ENCODE data around the gene PPP2R5B. TPM values are rescaled to one million over a fixed set of nuclear protein-coding genes. Genes with fewer than 3 reads are reported as not detected.

PPP2R5B gene
- total RNA-seq, 1 experiment from 2014 or later = 8.7 TPM

- CTCF ChIA-PET = interaction anchor here (0.7 to 1.0 kb wide), 2 partner anchors 25 to 32 kb away, joined by 3 read pairs; no protein-coding TSS in a partner anchor
- H3K9me3 Mint-ChIP-seq = no peaks in the 10 kb centered on the region
Measured at GRCh38 chr11:64913171-64913727, 11.2 kb upstream of the PPP2R5B start.

GRCh38 chr11:64914123-64914522 lies 10.4 kb upstream of the PPP2R5B start:
- DNase-seq (ENCODE audit: low spot score) = no peak
- Mint-ChIP-seq H3K36me3 (peaks cover 5% of the 10 kb centered on the region; the same call in 1 of the 2 replicates), H3K4me1 (peaks cover 13% of the 10 kb centered on the region), H3K27ac (no peak overlapping the region), H3K27me3 (ENCODE audit: low read depth) (no peaks in the 10 kb centered on the region), H3K9me3 (no peaks in the 10 kb centered on the region), H3K4me3 (no peak overlapping the region)
- CTCF ChIA-PET = no interaction called here
- ATAC-seq = no peak
- POLR2A ChIA-PET = no interaction called here
- TF ChIP-seq TP53 (CRISPR knock-in tag; IDR thresholded peaks at IDR 0.05) = no peak
- TF ChIP-seq ATF6 (CRISPR knock-in tag; IDR thresholded peaks at IDR 0.05) = no peak
- no peak for TF ChIP-seq TEAD4 (CRISPR knock-in tag; IDR thresholded peaks at IDR 0.05)
- TF ChIP-seq ZNF512 (CRISPR knock-in tag; IDR thresholded peaks at IDR 0.05; ENCODE audit: borderline replicate concordance) = no peak
- TF ChIP-seq SMAD4 (CRISPR knock-in tag; IDR thresholded peaks at IDR 0.05) = no peak
- TF ChIP-seq ZNF138 (CRISPR knock-in tag; conservative IDR thresholded peaks at IDR 0.05) = no peak
- TF ChIP-seq ZMAT4 (CRISPR knock-in tag; IDR thresholded peaks at IDR 0.05) = no peak
- TF ChIP-seq HMGXB4 (CRISPR knock-in tag; IDR thresholded peaks at IDR 0.05) = no peak
- TF ChIP-seq ZNF396 (CRISPR knock-in tag; IDR thresholded peaks at IDR 0.05; ENCODE audit: borderline replicate concordance) = no peak
- no peak for TF ChIP-seq IRF1 (CRISPR knock-in tag; IDR thresholded peaks at IDR 0.05)

More at GRCh38 chr11:64913171-64913727, 11.2 kb upstream of the PPP2R5B start:
- no peak for DNase-seq (ENCODE audit: low spot score)
- no peak for ATAC-seq
- POLR2A ChIA-PET = no interaction called here
- Mint-ChIP-seq H3K36me3 (peaks cover 5% of the 10 kb centered on the region; the same call in 1 of the 2 replicates), H3K4me3 (no peak overlapping the region), H3K4me1 (peaks cover 13% of the 10 kb centered on the region), H3K27ac (no peak overlapping the region), H3K27me3 (ENCODE audit: low read depth) (no peaks in the 10 kb centered on the region)
- TF ChIP-seq NFATC4 (CRISPR knock-in tag; IDR thresholded peaks at IDR 0.05) = no peak
- no peak for TF ChIP-seq OVOL2 (CRISPR knock-in tag; IDR thresholded peaks at IDR 0.05; ENCODE audit: borderline replicate concordance)
- TF ChIP-seq GABPB1 (CRISPR knock-in tag; IDR thresholded peaks at IDR 0.05) = no peak
- TF ChIP-seq HMGA2 (CRISPR knock-in tag; IDR thresholded peaks at IDR 0.05) = no peak
- TF ChIP-seq SMAD4 (CRISPR knock-in tag; IDR thresholded peaks at IDR 0.05) = no peak
- TF ChIP-seq EMX1 (CRISPR knock-in tag; IDR thresholded peaks at IDR 0.05) = no peak
- no peak for TF ChIP-seq CBFB (CRISPR knock-in tag; IDR thresholded peaks at IDR 0.05; ENCODE audit: low read depth)
- TF ChIP-seq ZNF416 (CRISPR knock-in tag; IDR thresholded peaks at IDR 0.05) = no peak
- TF ChIP-seq SOX15 (CRISPR knock-in tag; IDR thresholded peaks at IDR 0.05) = no peak
- no peak for TF ChIP-seq NR3C1 (CRISPR knock-in tag; conservative IDR thresholded peaks at IDR 0.05; ENCODE audit: low read depth)
- TF ChIP-seq FOXJ3 (CRISPR knock-in tag; IDR thresholded peaks at IDR 0.05; ENCODE audit: borderline replicate concordance) = no peak
- TF ChIP-seq RORB (CRISPR knock-in tag; IDR thresholded peaks at IDR 0.05) = no peak
- TF ChIP-seq ZBTB43 (CRISPR knock-in tag; IDR thresholded peaks at IDR 0.05) = no peak
- TF ChIP-seq ESRRA (CRISPR knock-in tag; IDR thresholded peaks at IDR 0.05; ENCODE audit: borderline replicate concordance) = no peak
- TF ChIP-seq ZNF532 (CRISPR knock-in tag; IDR thresholded peaks at IDR 0.05; ENCODE audit: borderline replicate concordance) = no peak
- no peak for TF ChIP-seq NR1H2 (CRISPR knock-in tag; IDR thresholded peaks at IDR 0.05)
